HepG2 (cell line): ENCODE data around the gene CISD3. TPM values are rescaled to one million over a fixed set of nuclear protein-coding genes. Genes with fewer than 3 reads are reported as not detected.
A peak's percentile ranks its signal among the peaks of the same experiment; 100 is the strongest.

Experiments
- ELF3 ChIP-seq: IDR thresholded peaks from 2 replicates; pipeline ENCODE4 v1.6.1; 2016; ENCODE audit warnings: missing genetic modification reagents, missing compliant biosample characterization
- HMGA1 ChIP-seq: sonication (generic); formaldehyde crosslinking; conservative IDR thresholded peaks from 2 replicates; pipeline ENCODE4 v1.4.0; 2020; ENCODE audit warnings: missing genetic modification reagents
- HOMEZ ChIP-seq: IDR thresholded peaks from 2 replicates; pipeline ENCODE4 v1.6.1; 2016; ENCODE audit warnings: low read depth
- MTA1 ChIP-seq: sonication (generic); formaldehyde crosslinking; IDR thresholded peaks from 2 replicates; pipeline ENCODE4 v1.4.0; 2020; ENCODE audit warnings: missing genetic modification reagents, mild to moderate bottlenecking, borderline replicate concordance
- MXD1 ChIP-seq: sonication (generic); formaldehyde crosslinking; IDR thresholded peaks from 2 replicates; pipeline ENCODE4 v1.4.0; 2020; ENCODE audit warnings: mild to moderate bottlenecking, missing genetic modification reagents
- NPAS2 ChIP-seq: sonication (generic); formaldehyde crosslinking; IDR thresholded peaks from 2 replicates; pipeline ENCODE4 v1.8.0; 2022; ENCODE audit warnings: mild to moderate bottlenecking, missing genetic modification reagents, borderline replicate concordance
- NRL ChIP-seq: sonication (generic); formaldehyde crosslinking; IDR thresholded peaks from 2 replicates; pipeline ENCODE4 v1.5.0; 2020; ENCODE audit warnings: missing genetic modification reagents, mild to moderate bottlenecking, moderate library complexity, borderline replicate concordance
- PHB2 ChIP-seq: fragments of 450-650 bp; IDR thresholded peaks from 2 replicates; pipeline ENCODE4 v1.6.1; 2018; ENCODE audit not compliant: partially characterized antibody
- REST ChIP-seq, 2 experiments: IDR thresholded peaks; 2 replicates each; pipeline ENCODE4 v1.6.1; 2011 to 2012; ENCODE audit warnings: low read length in 2 of 2, borderline replicate concordance in 1 of 2, low read depth in 1 of 2, mild to moderate bottlenecking in 1 of 2, moderate library complexity in 1 of 2
- RFX5 ChIP-seq: IDR thresholded peaks from 2 replicates; pipeline ENCODE4 v1.6.1; 2011; ENCODE audit warnings: low read depth, low read length, improper control_type of control experiment
- SAP130 ChIP-seq: IDR thresholded peaks from 2 replicates; pipeline ENCODE4 v1.6.1; 2016; ENCODE audit warnings: low read depth
- ZBTB43 ChIP-seq: sonication (generic); formaldehyde crosslinking; conservative IDR thresholded peaks from 2 replicates; pipeline ENCODE4 v1.4.0; 2020; ENCODE audit warnings: missing genetic modification reagents
- ZFAT ChIP-seq: sonication (generic); formaldehyde crosslinking; conservative IDR thresholded peaks from 2 replicates; pipeline ENCODE4 v1.8.1; 2023; ENCODE audit warnings: missing genetic modification reagents, inconsistent platforms
- ZIK1 ChIP-seq: sonication (generic); formaldehyde crosslinking; IDR thresholded peaks from 2 replicates; pipeline ENCODE4 v1.5.0; 2020; ENCODE audit warnings: mild to moderate bottlenecking, low read depth, missing genetic modification reagents, borderline replicate concordance
- ZNF235 ChIP-seq: sonication (generic); formaldehyde crosslinking; IDR thresholded peaks from 2 replicates; pipeline ENCODE4 v1.8.1; 2023; ENCODE audit warnings: mild to moderate bottlenecking, missing genetic modification reagents, borderline replicate concordance
- ZNF264 ChIP-seq: sonication (generic); formaldehyde crosslinking; IDR thresholded peaks from 2 replicates; pipeline ENCODE4 v1.4.0; 2020; ENCODE audit warnings: missing genetic modification reagents
- ZNF326 ChIP-seq: sonication (generic); formaldehyde crosslinking; IDR thresholded peaks from 2 replicates; pipeline ENCODE4 v1.4.0; 2020; ENCODE audit warnings: missing genetic modification reagents, borderline replicate concordance
- ZNF558 ChIP-seq: sonication (generic); formaldehyde crosslinking; IDR thresholded peaks from 2 replicates; pipeline ENCODE4 v1.9.0; 2022; ENCODE audit warnings: mild to moderate bottlenecking, missing genetic modification reagents, borderline replicate concordance
- ZNF616 ChIP-seq: sonication (generic); formaldehyde crosslinking; IDR thresholded peaks from 2 replicates; pipeline ENCODE4 v1.5.0; 2020; ENCODE audit warnings: low read depth, mild to moderate bottlenecking, missing genetic modification reagents
- ZNF704 ChIP-seq: sonication (generic); formaldehyde crosslinking; IDR thresholded peaks from 2 replicates; pipeline ENCODE4 v1.8.1; 2023; ENCODE audit warnings: mild to moderate bottlenecking, inconsistent platforms, moderate library complexity, missing genetic modification reagents, borderline replicate concordance
- ZNF768 ChIP-seq: sonication (generic); formaldehyde crosslinking; IDR thresholded peaks from 2 replicates; pipeline ENCODE4 v1.4.0; 2020; ENCODE audit warnings: missing genetic modification reagents
- ZNF879 ChIP-seq: sonication (generic); formaldehyde crosslinking; IDR thresholded peaks from 2 replicates; pipeline ENCODE4 v1.8.1; 2023; ENCODE audit warnings: missing genetic modification reagents
- polyA plus RNA-seq, 8 experiments: library from polyadenylated mRNA; depleted of rRNA in 3 of 8; stranded (reverse) in 7 of 8; unstranded in 1 of 8; fragments of >200 nt; fragmentation: Illumina TruSeq in 4 of 8; extraction: Trizol in 4 of 8; gene quantifications; 2 replicates each; pipeline versions ENCODE4 v1.2.1 to v1.2.3, GENCODE V29; 2011 to 2016; ENCODE audit warnings: low read depth in 4 of 8, missing spikeins in 1 of 8, mixed read lengths in 1 of 8; ENCODE audit not compliant: insufficient read depth in 1 of 8
- total RNA-seq, 5 experiments: library from RNA; depleted of rRNA; stranded (reverse); fragments of >200 nt; fragmentation: Illumina TruSeq; extraction: Trizol; gene quantifications; 2 replicates each; pipeline ENCODE4 v1.2.3, GENCODE V29; 2016; ENCODE audit warnings: low read depth in 1 of 5

The CISD3 gene
- total and polyA plus RNA-seq, 2 of the 13 experiments (the other 11 are each of a cell fraction or from before 2014, with no cell fraction given) = 30.0 to 34.1 TPM

GRCh38 chr17:38747463-38748148 is 17.5 kb downstream of the CISD3 start (continued):
- TF ChIP-seq REST (IDR thresholded peaks at IDR 0.05; ENCODE audit: borderline replicate concordance in 1 of 2, low read depth in 1 of 2, low read length in 2 of 2) (no peak), ELF3 (0 out of 2 replicates have a peak, but pooled peaks have one; percentile 19), ZNF558 (CRISPR knock-in tag) (0 out of 2 replicates have a peak, but pooled peaks have one; percentile 9), NPAS2 (no peak), ZNF235 (CRISPR knock-in tag) (no peak), ZNF768 (peak; percentile 68; the same call in 1 of the 2 replicates), MTA1 (CRISPR knock-in tag) (0 out of 2 replicates have a peak, but pooled peaks have one; percentile 73), ZNF616 (peak; percentile 61; the same call in 1 of the 2 replicates), ZBTB43 (CRISPR knock-in tag) (no peak), RFX5 (no peak), ZNF704 (no peak), ZNF264 (no peak), ZNF879 (CRISPR knock-in tag) (no peak), SAP130 (CRISPR knock-in tag) (peak; percentile 76), MXD1 (CRISPR knock-in tag) (peak; percentile 62; the same call in 1 of the 2 replicates), ZNF326 (CRISPR knock-in tag) (no peak), NRL (CRISPR knock-in tag) (no peak), HOMEZ (CRISPR knock-in tag) (no peak), ZFAT (CRISPR knock-in tag) (no peak), HMGA1 (CRISPR knock-in tag) (no peak), PHB2 (no peak), ZIK1 (peak; percentile 44; the same call in 1 of the 2 replicates)
